ENCODE data around the gene ADCY3. TPM values are rescaled to one million over a fixed set of nuclear protein-coding genes. Genes with fewer than 3 reads are reported as not detected.

The ADCY3 gene
- total and polyA plus RNA-seq, 10 of the 15 experiments (the other 5 are each of a cell fraction or from before 2014, with no cell fraction given), result 2.8 to 102 (median 50.4) TPM

GRCh38 chr2:24961903-24962302 lies 41.9 kb upstream of the ADCY3 start (continued):
- no peak for TF ChIP-seq ZBTB4 (CRISPR knock-in tag; IDR thresholded peaks at IDR 0.05)
- no peak for TF ChIP-seq NR2F1 (conservative IDR thresholded peaks at IDR 0.05)
- TF ChIP-seq RFX5 (IDR thresholded peaks at IDR 0.05; ENCODE audit: low read depth, low read length), result no peak
- no peak for TF ChIP-seq SMC3 (IDR thresholded peaks at IDR 0.05; ENCODE audit: borderline replicate concordance, low read length)
- no peak for TF ChIP-seq SIX5 (IDR thresholded peaks at IDR 0.05; ENCODE audit: low read depth, low read length, severe bottlenecking)
- TF ChIP-seq BCLAF1 (IDR thresholded peaks at IDR 0.05), result no peak
- TF ChIP-seq CBFB (IDR thresholded peaks at IDR 0.05; ENCODE audit: low read depth), result no peak
- no peak for TF ChIP-seq TAF1 (IDR thresholded peaks at IDR 0.05; ENCODE audit: borderline replicate concordance, low read depth, low read length)
- TF ChIP-seq STAT3 (IDR thresholded peaks at IDR 0.05; ENCODE audit: low read depth, low read length), result no peak
- no peak for TF ChIP-seq NRF1 (conservative IDR thresholded peaks at IDR 0.05; ENCODE audit: low read depth, low read length)
- no peak for TF ChIP-seq SUZ12 (IDR thresholded peaks at IDR 0.05; ENCODE audit: unreplicated experiment)
- no peak for TF ChIP-seq EED (IDR thresholded peaks at IDR 0.05; ENCODE audit: low read depth)
- TF ChIP-seq ZBTB40 (IDR thresholded peaks at IDR 0.05; ENCODE audit: borderline replicate concordance), result no peak
- no peak for TF ChIP-seq SMAD1 (IDR thresholded peaks at IDR 0.05; ENCODE audit: low read depth, partially characterized antibody)
- no peak for TF ChIP-seq PAX8 (IDR thresholded peaks at IDR 0.05)
